ENCODE results near the gene LRRC41.

LRRC41 gene

GRCh38 chr1:46284597-46285564, 18.5 kb downstream of the LRRC41 start:
- Histone ChIP-seq H3K36me3 (ENCODE audit: insufficient read depth, low read length) (peaks cover 26% of the 10 kb centered on the region), H3K4me1 (ENCODE audit: control insufficient read depth, insufficient read depth, low read length, unreplicated experiment) (peaks cover 27% of the 10 kb centered on the region)

GRCh38 chr1:46284058-46284457, 19.4 kb downstream of the LRRC41 start:
- H3K36me3 ChIP-seq (ENCODE audit: insufficient read depth, low read length) = peaks cover 32% of the 10 kb centered on the region

More at GRCh38 chr1:46284597-46285564, 18.5 kb downstream of the LRRC41 start:
- Histone ChIP-seq H3K27me3 (ENCODE audit: insufficient read depth, low read length) (no peaks in the 10 kb centered on the region), H3K27ac (ENCODE audit: low read depth, low read length) (peak overlapping the region; percentile 12; the same call in 1 of the 2 replicates), H3K4me3 (ENCODE audit: low read depth, low read length) (no peak overlapping the region), H3K79me2 (ENCODE audit: control insufficient read depth, insufficient read depth, low read length, unreplicated experiment) (no peaks in the 10 kb centered on the region), H2AFZ (ENCODE audit: low read length, unreplicated experiment) (no peak overlapping the region)

GRCh38 chr1:46281021-46281420, 22.4 kb downstream of the LRRC41 start:
- Histone ChIP-seq H3K4me3 (ENCODE audit: low read depth, low read length) (no peak overlapping the region), H3K4me1 (ENCODE audit: control insufficient read depth, insufficient read depth, low read length, unreplicated experiment) (peaks cover 6% of the 10 kb centered on the region), H3K79me2 (ENCODE audit: control insufficient read depth, insufficient read depth, low read length, unreplicated experiment) (no peaks in the 10 kb centered on the region), H3K36me3 (ENCODE audit: insufficient read depth, low read length) (peaks cover 38% of the 10 kb centered on the region), H2AFZ (ENCODE audit: low read length, unreplicated experiment) (no peak overlapping the region), H3K27ac (ENCODE audit: low read depth, low read length) (no peak overlapping the region), H3K27me3 (ENCODE audit: insufficient read depth, low read length) (no peaks in the 10 kb centered on the region)

More at GRCh38 chr1:46284058-46284457, 19.4 kb downstream of the LRRC41 start:
- no peaks in the 10 kb centered on the region for H3K27me3 ChIP-seq (ENCODE audit: insufficient read depth, low read length)
- H3K27ac ChIP-seq (ENCODE audit: low read depth, low read length) = peak overlapping the region; percentile 12; the same call in 1 of the 2 replicates
- H3K79me2 ChIP-seq (ENCODE audit: control insufficient read depth, insufficient read depth, low read length, unreplicated experiment) = no peaks in the 10 kb centered on the region
- H3K4me1 ChIP-seq (ENCODE audit: control insufficient read depth, insufficient read depth, low read length, unreplicated experiment) = peaks cover 19% of the 10 kb centered on the region
- H2AFZ ChIP-seq (ENCODE audit: low read length, unreplicated experiment) = no peak overlapping the region
- no peak overlapping the region for H3K4me3 ChIP-seq (ENCODE audit: low read depth, low read length)

- Histone ChIP-seq H3K4me3 (ENCODE audit: low read depth, low read length) (no peak overlapping the region), H3K27me3 (ENCODE audit: insufficient read depth, low read length) (no peaks in the 10 kb centered on the region), H3K27ac (ENCODE audit: low read depth, low read length) (no peak overlapping the region), H3K79me2 (ENCODE audit: control insufficient read depth, insufficient read depth, low read length, unreplicated experiment) (no peaks in the 10 kb centered on the region), H3K36me3 (ENCODE audit: insufficient read depth, low read length) (peaks cover 43% of the 10 kb centered on the region), H2AFZ (ENCODE audit: low read length, unreplicated experiment) (no peak overlapping the region), H3K4me1 (ENCODE audit: control insufficient read depth, insufficient read depth, low read length, unreplicated experiment) (peaks cover 6% of the 10 kb centered on the region)
Observed at GRCh38 chr1:46280092-46280491, 23.3 kb downstream of the LRRC41 start.

GRCh38 chr1:46278807-46279206, 24.6 kb downstream of the LRRC41 start:
- Histone ChIP-seq H2AFZ (ENCODE audit: low read length, unreplicated experiment) (no peak overlapping the region), H3K79me2 (ENCODE audit: control insufficient read depth, insufficient read depth, low read length, unreplicated experiment) (no peaks in the 10 kb centered on the region), H3K4me3 (ENCODE audit: low read depth, low read length) (no peak overlapping the region), H3K36me3 (ENCODE audit: insufficient read depth, low read length) (peaks cover 46% of the 10 kb centered on the region; the same call in 1 of the 2 replicates), H3K27ac (ENCODE audit: low read depth, low read length) (no peak overlapping the region), H3K4me1 (ENCODE audit: control insufficient read depth, insufficient read depth, low read length, unreplicated experiment) (no peaks in the 10 kb centered on the region), H3K27me3 (ENCODE audit: insufficient read depth, low read length) (no peaks in the 10 kb centered on the region)

GRCh38 chr1:46277658-46278373, 25.6 kb downstream of the LRRC41 start:
- Histone ChIP-seq H3K79me2 (ENCODE audit: control insufficient read depth, insufficient read depth, low read length, unreplicated experiment) (no peaks in the 10 kb centered on the region), H3K4me1 (ENCODE audit: control insufficient read depth, insufficient read depth, low read length, unreplicated experiment) (no peaks in the 10 kb centered on the region), H2AFZ (ENCODE audit: low read length, unreplicated experiment) (no peak overlapping the region), H3K4me3 (ENCODE audit: low read depth, low read length) (no peak overlapping the region), H3K36me3 (ENCODE audit: insufficient read depth, low read length) (peaks cover 46% of the 10 kb centered on the region; the same call in 1 of the 2 replicates), H3K27me3 (ENCODE audit: insufficient read depth, low read length) (no peaks in the 10 kb centered on the region), H3K27ac (ENCODE audit: low read depth, low read length) (no peak overlapping the region)

GRCh38 chr1:46275030-46275337, 28.4 kb downstream of the LRRC41 start:
- Histone ChIP-seq H3K79me2 (ENCODE audit: control insufficient read depth, insufficient read depth, low read length, unreplicated experiment) (no peaks in the 10 kb centered on the region), H2AFZ (ENCODE audit: low read length, unreplicated experiment) (no peak overlapping the region), H3K4me1 (ENCODE audit: control insufficient read depth, insufficient read depth, low read length, unreplicated experiment) (no peaks in the 10 kb centered on the region), H3K27me3 (ENCODE audit: insufficient read depth, low read length) (no peaks in the 10 kb centered on the region), H3K27ac (ENCODE audit: low read depth, low read length) (no peak overlapping the region), H3K36me3 (ENCODE audit: insufficient read depth, low read length) (peaks cover 43% of the 10 kb centered on the region; the same call in 1 of the 2 replicates), H3K4me3 (ENCODE audit: low read depth, low read length) (no peak overlapping the region)

- Histone ChIP-seq H3K4me3 (ENCODE audit: low read depth, low read length) (no peak overlapping the region), H3K36me3 (ENCODE audit: insufficient read depth, low read length) (peaks cover 40% of the 10 kb centered on the region; the same call in 1 of the 2 replicates), H2AFZ (ENCODE audit: low read length, unreplicated experiment) (no peak overlapping the region), H3K4me1 (ENCODE audit: control insufficient read depth, insufficient read depth, low read length, unreplicated experiment) (no peaks in the 10 kb centered on the region), H3K27me3 (ENCODE audit: insufficient read depth, low read length) (no peaks in the 10 kb centered on the region), H3K27ac (ENCODE audit: low read depth, low read length) (no peak overlapping the region), H3K79me2 (ENCODE audit: control insufficient read depth, insufficient read depth, low read length, unreplicated experiment) (no peaks in the 10 kb centered on the region)
Observed at GRCh38 chr1:46274225-46275029, 29.0 kb downstream of the LRRC41 start.

- no peaks in the 10 kb centered on the region for H3K4me1 ChIP-seq (ENCODE audit: control insufficient read depth, insufficient read depth, low read length, unreplicated experiment)
- no peak overlapping the region for H3K27ac ChIP-seq (ENCODE audit: low read depth, low read length)
- H3K79me2 ChIP-seq (ENCODE audit: control insufficient read depth, insufficient read depth, low read length, unreplicated experiment) = no peaks in the 10 kb centered on the region
- H3K4me3 ChIP-seq (ENCODE audit: low read depth, low read length) = no peak overlapping the region
- H3K27me3 ChIP-seq (ENCODE audit: insufficient read depth, low read length) = no peaks in the 10 kb centered on the region
- H3K36me3 ChIP-seq (ENCODE audit: insufficient read depth, low read length) = peaks cover 25% of the 10 kb centered on the region; the same call in 1 of the 2 replicates
- no peak overlapping the region for H2AFZ ChIP-seq (ENCODE audit: low read length, unreplicated experiment)
Observed at GRCh38 chr1:46268578-46268977, 34.8 kb downstream of the LRRC41 start.

GRCh38 chr1:46263146-46263545, 40.3 kb downstream of the LRRC41 start:
- H3K4me1 ChIP-seq (ENCODE audit: control insufficient read depth, insufficient read depth, low read length, unreplicated experiment) = no peaks in the 10 kb centered on the region
- H2AFZ ChIP-seq (ENCODE audit: low read length, unreplicated experiment) = no peak overlapping the region
- H3K36me3 ChIP-seq (ENCODE audit: insufficient read depth, low read length) = peaks cover 28% of the 10 kb centered on the region; the same call in 1 of the 2 replicates
- no peak overlapping the region for H3K27ac ChIP-seq (ENCODE audit: low read depth, low read length)
- no peaks in the 10 kb centered on the region for H3K79me2 ChIP-seq (ENCODE audit: control insufficient read depth, insufficient read depth, low read length, unreplicated experiment)
- no peaks in the 10 kb centered on the region for H3K27me3 ChIP-seq (ENCODE audit: insufficient read depth, low read length)
- no peak overlapping the region for H3K4me3 ChIP-seq (ENCODE audit: low read depth, low read length)
